Stimulated activated CD4-positive, alpha-beta T cell treated with anti-CD3 and anti-CD28 coated beads, TNF-alpha, amount 100 ng/mL, for 1 hour (primary cell): Measurements from ENCODE around the gene KCNE3.

Experiments used
- DNase-seq, 3 donors: peaks; one replicate each; pipeline ENCODE4 v3.0.0-alpha.2; 2020; ENCODE audit warnings: low read depth in 3 of 3, low spot score in 1 of 3

Gene KCNE3, protein sequence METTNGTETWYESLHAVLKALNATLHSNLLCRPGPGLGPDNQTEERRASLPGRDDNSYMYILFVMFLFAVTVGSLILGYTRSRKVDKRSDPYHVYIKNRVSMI

DNA sequence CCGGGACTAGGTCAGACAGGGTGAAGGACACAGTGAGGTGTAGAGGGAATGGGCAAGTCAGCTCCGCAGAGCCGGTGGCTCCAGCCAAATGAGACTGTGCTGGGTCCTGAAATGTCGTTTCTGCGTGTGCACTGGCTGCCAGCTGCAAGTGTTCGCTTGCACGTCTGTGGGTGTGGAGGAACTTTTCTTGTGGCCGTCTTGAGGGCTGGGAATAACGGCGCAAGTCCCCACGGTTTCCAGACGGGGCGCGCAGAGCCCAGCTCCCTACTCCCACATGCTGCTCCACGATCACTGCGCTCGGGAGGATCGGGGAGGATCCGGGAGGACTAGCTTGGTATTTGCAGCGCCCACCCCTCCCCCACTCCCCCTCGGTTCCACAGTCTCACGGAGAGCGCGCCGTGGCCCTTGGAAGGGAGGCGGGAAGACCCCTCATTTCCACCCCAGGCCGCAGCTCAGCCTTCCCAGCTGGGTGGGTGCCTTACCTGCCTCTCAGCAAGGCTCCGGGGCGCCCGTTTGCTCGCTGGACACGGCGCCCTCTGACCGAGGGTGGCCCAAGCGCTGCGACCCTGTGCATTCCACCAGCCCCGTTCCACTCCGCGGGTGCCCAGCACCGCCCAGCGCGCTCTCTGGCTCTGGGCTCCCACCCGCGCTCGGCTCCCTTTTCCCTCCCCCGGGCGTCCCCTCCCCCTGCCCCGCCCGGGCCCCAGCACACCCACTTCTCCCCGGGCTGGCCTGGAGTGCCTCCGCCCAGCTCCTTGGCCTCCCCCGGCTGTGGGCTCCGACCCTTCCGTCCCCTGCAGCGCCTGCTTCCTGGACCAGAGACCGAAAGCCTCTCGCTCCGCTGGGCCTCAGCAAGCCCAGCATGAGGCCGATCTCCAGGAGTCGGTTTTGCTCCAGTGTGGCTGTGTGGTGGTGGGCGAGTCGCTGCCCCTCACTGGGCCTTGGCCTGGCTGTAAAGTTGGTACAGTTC, at the start of gene KCNE3:
Gene KCNE3, minus strand, starts transcription at position 634 of the 970 bp plus-strand sequence. CDS start 9,986 bp downstream, outside the sequence.
- no peak for DNase-seq

DNA sequence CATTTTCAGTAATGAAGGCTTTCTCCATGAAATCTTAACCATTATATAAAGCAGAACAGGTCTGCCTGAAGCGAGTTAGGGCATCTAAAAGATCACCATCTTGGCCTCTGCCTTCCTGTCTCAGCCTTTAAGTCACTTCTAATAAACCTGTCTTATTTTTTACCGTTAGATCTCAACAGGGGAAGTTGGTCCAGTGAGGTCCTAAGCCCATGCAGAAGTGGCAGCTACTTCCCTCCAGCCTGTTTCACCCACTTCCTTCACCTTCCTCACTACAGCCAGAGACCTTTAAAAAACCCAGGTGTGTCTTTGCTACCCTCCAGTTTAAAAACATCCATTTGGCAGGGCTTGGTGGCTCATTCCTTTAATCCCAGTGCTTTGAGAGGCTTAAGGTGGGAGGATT, 40.2 kb upstream of the KCNE3 start:
- no peak for DNase-seq

DNA sequence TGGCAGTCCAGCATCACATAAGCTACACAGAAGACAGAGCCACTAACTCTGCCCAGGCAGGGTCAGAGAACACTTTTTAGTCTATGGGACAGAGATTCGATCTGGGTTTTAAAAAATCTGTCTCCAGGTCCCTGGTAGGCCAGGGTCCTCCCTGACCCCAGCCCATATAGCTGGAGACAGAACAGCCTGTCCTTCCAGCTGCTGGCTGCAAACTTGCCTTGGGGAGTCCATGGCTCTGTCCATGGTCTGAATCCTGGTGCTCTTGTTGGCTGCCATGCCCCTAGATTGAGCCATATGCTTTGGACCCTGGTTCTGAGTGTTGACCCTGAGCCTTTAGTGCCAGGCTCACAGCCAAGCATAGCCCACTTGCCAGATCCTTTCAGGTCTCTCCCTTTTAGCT, 39.5 kb upstream of the KCNE3 start:
- DNase-seq, result no peak

DNA sequence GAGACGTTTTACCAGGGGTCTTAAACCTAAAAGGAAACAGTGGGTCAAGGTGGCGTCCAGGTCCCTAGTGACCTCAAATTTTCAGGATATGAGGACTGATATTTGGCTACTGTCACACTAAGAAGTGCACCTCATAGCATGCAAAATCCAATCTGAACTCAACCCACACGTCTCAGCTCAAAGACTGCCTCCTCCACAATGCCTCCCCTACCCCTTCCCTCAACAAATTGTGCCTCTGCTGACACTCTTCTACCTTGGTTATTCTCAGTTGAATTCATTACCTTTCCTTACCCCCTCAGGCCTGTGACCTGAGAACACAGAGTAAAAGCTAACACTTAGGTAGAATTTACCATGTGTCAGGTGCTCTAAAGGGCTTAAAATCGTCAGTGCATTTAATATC, 38.6 kb upstream of the KCNE3 start:
- DNase-seq, result no peak

DNA sequence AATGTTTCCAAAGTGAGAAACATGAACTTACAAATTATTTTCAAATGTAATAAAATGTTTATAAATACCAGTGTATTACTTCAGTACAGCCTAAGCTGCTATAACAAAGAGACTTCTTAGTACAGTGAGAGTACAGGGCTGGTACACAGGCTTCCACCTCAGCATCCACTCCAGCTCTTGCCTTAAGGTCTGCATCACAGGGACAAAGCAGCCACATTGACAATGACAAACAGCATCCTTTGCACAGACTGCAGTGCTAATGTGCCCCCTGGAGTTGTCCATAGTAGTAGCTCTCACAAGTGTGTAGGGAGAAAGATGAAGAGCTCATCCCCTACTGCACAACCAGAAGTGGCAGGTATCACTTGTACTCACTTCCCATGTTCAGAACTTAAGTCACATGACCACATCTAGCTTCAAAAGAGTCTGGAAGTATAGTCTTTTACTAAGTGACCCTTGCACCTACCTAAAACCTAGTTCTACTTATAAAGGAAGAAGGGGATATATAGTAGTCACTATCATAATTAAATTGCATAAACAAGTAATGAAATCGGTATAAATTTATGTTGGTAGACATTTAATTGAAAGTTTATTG, 36.8 kb upstream of the KCNE3 start:
- no peak for DNase-seq

DNA sequence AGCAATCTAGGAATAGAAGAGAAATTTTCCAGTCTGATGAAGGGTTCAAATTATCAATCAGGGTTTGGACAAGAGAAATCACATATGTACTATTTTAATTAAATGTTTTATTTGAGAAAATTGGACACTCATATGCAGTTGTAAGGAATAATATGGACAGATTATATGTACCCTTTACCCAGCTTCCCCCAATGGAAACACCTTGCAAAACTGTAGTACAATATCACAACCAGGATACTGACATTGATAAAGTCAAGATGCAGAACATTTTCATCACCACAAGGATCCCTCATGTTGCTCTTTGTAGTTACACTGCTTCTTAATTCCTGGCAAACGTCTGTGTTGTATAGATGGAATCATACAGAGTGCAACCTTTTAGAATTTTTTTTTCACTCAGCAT, 27.6 kb upstream of the KCNE3 start:
- DNase-seq, result no peak

DNA sequence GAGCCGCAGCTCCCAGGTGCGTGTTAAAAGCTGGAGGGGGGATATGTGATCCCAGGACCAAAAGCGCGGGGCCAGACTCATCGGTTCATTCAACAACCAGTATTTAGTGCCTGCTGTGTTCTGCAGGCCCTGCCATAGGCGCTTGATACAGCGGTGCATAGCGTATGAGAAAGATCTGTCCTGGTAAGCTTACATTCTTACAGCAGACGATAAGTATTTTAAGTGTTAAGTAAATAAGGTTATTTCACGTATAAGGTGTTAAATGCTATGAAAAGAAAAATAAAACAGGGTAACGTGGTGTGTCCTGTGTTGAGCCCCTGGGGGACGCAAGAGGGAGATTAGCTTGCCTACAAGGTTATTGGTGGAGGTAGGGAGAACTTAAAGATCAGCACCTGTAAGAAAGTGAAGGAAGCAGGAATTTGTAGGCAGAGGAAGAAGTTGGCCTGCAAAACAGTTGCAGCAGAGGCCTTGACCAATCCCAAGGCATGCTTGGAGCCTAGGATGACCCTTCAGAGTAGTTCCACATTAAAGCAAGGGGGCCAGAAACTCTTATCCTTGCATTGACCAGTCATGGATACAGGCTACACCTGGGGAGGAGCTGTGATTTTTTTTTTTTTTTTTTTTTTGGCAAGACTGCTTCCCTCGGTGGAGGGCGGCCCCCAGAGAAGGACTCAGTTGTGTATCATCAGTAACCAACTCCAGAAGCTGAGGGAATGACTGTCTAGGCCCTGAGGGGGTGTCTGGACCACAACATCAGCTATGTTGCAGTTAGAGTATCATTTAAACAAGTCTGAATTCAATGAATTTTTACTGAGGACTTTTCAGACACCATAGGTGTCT, 26.7 kb upstream of the KCNE3 start:
- DNase-seq, result no peak

DNA sequence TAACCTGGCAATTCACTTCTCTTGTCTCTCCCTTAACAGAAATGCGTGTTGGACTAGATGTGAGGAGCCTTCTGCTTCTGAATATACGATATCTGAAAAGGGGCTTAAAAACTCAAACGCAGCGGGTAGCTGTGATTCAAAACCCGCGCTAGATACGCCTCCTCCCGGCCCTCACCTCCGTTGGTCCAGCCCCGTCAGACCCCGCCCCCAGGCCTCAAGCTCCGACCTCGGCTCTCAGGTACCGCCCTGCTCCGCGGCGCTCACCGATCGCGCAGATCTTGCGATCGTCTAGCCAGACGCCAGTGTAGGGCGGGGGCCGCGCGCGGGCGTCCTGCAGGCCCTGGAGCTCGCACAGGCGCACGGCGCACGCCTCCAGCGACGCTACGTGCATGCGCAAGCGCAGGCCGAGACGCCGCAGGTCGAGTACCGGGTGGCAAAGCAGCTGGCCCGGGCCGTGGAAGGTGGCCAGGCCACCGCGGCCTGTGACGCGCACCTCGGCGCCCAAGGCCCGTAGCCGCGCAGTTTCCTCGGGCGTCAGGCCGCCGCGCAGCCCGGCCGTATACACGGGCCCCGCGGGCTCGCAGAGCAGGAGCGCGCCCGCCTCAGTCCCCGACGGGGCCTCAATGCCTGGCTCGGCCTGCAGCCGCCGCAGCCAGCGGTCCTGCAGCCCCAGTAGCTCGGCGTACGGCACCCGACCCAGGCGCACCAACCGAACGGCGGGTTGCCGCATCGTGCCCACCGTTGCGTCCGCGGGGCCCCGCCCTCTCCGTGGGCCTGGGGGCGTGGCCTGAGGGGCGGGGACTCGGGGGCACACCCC, 25.8 kb upstream of the KCNE3 start, which contains the start of gene LIPT2:
Gene LIPT2, minus strand, starts transcription at position 751 of the 817 bp plus-strand sequence. Its CDS starts 21 bp downstream, at position 730.
- DNase-seq, result peak; percentile 93 to 94 (median 94)

DNA sequence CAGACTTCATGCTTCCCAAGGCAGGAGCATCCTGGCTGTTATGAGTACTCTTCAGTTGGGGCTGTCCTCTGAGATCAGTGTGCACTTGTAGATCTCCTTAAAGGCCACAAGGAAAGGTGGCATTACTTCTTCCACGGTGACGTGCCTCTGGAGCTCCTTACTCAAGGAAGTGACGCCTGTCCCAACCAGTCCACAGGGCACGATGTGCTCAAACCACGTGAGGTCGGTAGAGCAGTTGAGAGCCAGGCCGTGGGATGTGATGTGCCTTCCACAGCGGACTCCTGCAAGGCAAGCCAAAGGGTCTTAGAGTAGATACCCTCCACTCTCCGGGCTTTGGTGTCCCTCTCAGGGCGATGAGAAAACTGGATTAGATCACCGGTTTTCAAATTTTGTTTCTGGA, 24.7 kb upstream of the KCNE3 start:
- DNase-seq, result no peak

DNA sequence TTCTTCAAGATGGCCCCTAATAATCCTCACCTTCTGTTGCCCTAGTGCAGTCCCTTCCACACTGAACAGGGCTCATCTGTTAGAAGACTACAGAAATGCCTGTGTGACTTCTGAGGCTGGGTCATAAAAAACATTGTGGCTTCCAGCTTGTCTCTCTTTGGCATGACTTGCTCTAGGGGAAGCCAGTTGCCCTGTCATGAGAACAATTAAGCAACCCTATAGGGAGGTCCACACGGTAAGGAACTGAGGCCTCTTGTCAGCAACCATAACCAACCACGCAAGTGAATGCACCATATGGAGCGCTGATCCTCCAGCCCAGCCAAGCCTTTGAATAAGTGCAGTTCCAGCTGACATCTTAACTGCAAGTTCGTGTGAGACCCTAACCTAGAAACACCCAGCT, 23.6 kb upstream of the KCNE3 start:
- DNase-seq, result no peak

DNA sequence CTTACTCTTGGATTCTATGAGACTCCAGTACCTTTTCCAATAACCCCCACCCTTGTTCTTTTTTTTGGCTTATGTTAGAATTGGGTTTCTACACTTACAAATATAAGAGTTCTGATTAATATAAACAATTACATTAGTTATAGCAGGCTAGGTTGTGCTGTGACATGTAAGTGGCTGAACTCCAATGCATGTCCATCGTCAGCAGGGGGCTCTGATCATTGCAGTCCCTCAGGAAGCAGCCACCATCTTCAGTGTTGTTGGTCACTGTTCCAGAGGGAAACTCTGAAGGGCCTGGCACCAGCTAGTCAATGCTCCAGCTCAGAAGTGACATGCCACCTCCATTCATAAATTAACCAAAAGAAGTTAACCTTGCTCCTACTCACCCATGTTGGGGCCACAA, 20.5 kb upstream of the KCNE3 start:
- no peak for DNase-seq

DNA sequence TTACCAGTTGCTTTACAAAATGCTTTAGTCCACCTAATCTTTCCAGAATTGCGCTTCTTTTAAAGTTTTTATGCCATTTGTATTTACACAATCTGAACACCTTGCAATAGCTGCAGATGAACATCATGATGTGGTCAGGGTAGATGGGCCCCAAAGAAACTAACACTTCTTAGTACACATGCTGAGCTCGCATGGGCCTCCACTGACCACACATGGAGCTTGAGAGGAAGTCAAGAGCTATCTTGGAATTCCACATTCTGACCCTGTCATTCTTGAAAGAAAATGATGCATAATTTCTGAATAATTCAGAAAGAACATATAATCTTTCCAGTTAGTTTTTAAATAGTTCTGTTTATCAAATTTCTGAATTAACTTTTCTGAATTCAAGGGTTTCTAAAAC, 18.5 kb upstream of the KCNE3 start:
- DNase-seq, result no peak

DNA sequence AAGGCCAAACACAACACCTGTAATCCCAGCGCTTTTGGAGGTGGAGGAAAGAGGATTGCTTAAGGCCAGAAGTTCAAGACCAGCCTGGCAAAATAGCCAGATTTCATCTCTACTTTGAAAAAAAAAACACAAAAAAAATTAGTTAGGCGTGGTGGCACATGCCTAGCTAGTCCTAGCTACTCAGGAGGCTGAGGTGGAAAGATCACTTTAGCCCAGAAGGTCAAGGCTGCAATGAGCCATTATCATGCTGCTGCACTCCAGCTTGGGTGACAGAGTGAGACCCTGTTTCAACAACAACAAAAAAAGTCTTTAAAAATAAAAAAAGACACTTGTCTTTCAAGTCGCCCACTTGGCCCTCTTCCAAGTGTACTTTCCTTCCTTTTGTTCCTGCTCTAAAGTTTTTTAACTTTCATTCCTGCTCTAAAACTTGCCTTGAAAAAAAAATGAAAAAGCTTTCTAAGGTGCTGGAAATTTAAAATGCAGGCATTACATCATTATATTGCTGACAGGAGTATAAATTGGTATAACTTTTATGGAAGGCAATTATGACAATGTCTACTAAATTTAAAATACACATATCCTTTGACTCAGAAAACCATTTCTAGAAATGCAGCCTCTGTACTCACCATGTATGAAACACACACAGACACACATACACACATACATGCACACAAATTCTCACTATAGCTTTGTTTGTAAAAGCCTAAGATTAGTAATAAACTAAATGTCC, 13.5 kb upstream of the KCNE3 start:
- no peak for DNase-seq

DNA sequence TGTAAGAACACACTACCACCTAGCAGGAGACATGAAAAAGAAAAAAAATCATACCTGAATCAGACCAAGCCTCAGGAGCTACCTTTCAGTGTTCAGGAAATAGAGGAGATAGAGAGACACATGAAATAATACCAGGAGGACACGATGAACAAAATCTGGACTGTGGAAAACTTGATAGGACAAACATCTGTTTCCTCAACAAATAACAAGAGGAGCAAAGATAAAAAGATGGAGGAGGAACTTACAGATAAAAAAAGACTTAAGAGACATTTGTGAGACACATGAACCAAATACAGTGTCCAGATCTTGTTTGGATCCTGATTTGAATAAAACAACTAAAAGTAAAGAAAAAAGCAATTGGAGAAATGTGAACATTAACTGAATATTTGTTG, 12.4 kb upstream of the KCNE3 start:
- no peak for DNase-seq

DNA sequence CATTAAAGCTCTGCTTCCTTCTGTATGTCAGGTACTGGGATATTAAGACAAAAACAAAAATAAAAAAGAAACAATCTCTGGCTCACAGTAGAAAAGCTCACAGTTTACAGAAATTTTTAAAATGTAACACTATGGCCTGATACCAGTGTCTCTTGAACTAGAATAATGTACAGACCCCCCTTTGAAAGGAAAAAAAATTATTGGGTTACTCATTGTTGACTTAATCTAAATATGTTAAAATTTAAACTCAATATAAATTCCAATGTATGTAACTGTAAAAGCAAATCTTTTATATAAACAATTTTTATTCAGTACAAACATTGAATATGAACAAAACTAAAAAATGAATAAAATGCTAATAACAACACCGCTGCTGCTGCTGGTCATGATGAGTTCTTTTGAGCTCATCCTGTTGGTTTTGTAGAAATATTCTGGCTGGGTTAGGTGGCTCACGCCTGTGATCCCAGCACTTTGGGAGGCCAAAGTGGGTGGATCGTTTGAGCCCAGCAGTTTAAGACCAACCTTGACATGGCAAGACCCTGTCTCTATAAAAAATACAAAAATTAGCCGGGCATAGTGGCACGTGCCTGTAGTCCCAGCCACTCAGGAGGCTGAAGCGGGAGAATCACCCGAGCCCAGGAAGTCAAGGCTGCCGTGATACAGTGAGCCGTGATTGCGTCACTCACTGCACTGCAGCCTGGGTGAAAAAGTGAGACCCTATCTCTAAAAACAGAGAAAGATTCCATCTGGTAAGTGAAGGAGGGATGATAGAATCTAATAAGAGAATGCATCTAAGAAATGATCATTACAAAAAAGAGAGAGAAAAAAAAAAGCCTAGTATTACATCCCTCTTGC, 11.8 kb upstream of the KCNE3 start:
- no peak for DNase-seq

DNA sequence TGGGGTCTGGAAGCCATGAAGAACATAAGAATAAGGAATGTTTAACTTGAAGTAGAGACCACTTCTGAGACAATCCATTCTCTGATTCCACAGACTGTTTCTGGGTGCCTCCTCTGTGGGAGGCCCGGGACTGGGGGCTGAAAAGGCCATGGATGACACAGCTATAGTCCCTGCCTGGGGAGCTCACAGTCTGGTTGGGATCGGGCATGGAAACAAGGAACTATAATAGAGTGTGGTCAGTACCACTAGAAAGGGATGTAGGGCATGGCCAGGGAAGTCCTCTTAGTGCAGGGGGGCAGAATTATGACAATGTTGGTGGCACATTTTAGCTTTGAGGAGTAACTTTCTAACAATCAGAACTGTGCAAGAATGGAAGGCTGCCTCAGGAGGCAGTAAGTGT, 9.2 kb upstream of the KCNE3 start:
- DNase-seq, result no peak

DNA sequence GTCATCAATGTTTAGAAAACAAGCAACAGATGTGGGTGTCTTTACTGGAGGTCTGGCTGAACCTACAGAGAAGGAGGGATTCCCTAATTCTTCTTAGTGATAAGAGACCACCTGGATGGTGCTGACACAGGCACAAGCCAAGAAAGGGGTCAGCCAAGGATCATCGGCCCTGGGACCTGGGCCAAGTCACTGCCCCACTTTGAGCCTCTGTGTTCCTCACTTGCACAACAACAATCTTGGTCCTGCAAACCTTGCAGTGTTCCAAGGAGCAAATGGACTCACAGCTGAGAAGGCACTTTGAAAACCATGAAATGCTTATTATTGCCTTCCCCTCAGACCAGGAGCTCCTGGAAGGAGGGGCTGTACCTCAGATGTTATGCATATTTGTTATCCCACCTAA, 7.0 kb upstream of the KCNE3 start:
- no peak for DNase-seq

DNA sequence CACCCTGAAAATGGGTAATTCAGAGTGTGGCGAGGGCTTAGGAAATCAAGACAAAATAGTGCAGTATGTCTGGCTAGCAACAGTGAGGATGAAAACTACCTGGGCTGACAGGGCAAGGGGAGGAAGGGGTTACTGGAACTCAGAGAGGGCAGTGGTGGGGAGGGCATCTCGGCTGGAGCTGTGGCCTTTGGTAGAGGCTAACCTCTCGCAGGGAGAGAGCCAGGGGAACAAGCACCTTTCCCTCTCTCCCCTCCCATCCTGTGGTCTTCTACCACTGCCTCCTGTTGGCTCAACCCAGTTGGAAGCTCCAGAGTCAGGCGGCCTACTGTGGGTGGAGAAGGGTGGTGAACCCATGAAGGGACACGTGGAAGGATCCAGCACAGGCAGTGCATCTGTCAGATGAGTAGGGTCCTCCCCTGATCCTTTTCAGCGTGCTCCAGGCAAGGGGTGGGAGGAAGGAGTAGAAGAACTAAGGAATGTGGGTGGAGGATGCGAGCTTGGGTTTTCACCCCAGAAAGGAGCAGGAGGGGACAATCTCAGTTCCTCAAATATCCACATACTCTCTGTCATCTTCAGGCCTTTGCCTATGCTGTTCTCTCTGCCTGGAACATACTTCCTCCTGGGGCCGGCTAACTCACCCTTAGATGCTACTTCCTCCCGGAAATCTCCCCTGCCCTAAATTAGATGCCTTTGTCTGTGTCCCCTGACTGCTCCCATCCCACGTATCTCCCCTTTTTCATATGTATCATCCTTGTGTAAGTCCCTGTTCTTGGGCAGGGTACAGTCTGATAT, 6.2 kb upstream of the KCNE3 start:
- DNase-seq, result no peak
